IPS DF 4.7 (cell line): ENCODE measurements around the gene GBGT1.

ENCODE experiments used
- DNase-seq: peaks from one replicate; pipeline ENCODE4 v3.0.0-alpha.2; 2013; ENCODE audit warnings: low spot score; ENCODE audit errors: extremely low read depth

GBGT1 gene

DNA sequence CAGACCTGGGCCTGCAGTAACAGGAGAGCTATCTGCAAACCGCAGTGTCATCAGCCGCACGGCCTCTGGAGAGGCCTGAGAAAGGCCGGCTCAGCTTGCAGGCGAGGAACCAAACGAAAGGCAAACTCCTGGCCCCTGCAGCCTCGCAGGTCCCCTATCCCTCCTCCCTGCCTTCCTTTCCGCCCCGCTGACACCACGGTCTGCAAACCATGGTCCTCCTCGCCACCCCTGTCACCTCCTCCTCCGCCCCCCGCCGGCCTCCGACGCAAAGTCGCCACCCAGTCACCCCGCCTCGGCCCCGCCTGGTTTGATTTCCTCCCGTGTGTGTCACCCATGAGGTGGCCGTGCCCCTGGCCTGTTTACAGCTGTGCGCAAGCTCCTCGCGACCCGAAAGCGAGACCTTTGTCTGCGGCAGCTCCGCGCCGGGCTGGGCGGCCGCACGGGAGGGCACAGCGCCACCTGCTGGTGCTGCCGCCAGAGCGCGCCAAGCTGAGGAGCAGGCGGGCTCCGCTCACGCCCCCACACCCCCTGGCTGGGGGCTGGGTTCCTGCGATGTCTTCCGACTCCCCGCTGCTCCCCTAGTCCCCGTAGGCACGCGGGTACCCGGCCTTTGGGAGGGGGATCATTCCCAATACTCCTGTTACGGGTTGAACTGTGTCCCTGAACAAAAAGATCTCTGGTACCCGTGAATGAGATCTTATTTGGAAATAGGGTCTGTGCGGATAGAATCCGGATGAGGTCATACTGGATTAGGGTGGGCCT lies 19.4 kb downstream of the GBGT1 start:
- DNase-seq: no peak

DNA sequence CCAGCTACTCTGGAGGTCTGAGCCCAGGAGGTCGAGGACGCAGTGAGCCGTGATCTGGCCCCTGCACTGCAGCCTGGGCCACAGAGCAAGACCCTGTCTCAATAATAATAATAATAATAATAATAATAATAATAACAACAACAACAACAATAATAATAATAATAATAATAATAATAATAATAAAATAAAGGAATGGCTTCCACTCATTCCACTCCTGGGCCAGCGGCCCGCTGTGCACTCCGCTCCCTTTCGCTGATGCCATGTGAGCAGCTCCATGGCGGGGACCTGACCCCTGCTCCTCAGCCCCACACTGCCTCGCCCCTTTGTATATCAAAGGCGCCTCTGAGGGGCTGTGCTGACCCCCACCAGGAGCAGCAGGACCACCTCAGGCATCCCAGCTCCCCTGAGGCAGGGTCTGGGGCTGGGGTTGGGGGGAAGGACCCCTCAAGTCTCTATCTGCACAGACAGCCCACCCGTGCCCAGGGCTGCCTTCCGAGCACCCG lies 20.0 kb downstream of the GBGT1 start:
- no peak for DNase-seq

GRCh38 chr9:133142684-133143622 lies 20.8 kb downstream of the GBGT1 start:
- no peak for DNase-seq

DNA sequence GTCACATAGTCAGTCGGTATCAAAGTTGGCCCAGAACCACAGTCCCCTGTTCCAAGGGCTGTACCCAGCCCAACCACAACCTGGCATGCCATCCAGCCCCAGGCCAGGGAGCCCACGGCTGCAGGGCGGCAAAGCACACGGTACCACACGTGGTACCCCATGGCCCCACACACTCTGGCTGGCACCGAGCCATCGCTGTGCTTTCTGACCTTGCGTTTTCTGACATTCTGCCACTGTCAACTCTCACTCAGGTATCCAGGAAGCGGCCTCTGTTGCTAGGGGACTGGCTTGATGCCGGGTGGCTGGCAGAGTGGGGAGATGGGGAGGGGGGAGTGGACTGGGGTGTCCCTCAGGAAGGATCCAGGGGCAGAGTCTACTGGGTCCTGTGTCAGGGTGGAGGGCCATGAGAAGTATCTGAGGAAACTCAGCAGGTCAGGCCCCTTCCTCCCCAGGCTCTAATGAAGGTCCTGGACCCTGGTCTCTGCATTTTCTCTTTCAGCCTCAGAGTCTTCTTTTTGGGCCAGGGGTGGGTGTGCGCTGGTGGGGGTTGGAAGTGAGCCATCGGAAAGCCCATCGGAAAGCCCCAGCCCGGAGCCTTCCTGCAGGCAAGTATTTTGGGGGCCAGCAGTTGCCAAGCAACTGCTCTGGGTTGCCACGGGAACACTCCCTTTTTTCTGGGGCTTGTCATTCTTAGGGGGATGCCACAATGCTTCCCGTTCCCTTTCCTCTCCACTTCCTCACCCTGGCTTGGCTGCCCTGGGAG lies 21.7 kb downstream of the GBGT1 start:
- DNase-seq: no peak

DNA sequence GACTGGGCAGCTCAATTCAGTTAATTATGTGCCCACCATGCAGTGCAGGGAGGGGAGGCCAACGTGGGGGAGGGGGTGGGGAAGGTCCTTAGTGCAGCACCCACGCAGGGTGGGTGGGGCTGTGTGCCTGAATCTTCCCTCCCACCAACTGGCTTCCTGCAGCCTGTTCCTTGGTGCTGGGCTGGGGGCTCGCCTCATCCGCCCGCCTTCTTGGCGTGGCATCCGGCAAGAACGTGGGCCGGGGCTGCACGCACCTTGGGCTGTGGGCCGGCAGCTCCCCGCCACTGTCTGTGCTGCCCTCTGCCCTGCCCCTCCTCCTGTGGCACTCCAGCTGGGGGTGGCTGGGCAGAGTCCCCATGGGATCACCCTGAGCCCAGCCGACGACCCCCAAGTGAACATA lies 23.1 kb downstream of the GBGT1 start:
- no peak for DNase-seq

GRCh38 chr9:133140174-133140505 lies 23.6 kb downstream of the GBGT1 start:
- DNase-seq: no peak

DNA sequence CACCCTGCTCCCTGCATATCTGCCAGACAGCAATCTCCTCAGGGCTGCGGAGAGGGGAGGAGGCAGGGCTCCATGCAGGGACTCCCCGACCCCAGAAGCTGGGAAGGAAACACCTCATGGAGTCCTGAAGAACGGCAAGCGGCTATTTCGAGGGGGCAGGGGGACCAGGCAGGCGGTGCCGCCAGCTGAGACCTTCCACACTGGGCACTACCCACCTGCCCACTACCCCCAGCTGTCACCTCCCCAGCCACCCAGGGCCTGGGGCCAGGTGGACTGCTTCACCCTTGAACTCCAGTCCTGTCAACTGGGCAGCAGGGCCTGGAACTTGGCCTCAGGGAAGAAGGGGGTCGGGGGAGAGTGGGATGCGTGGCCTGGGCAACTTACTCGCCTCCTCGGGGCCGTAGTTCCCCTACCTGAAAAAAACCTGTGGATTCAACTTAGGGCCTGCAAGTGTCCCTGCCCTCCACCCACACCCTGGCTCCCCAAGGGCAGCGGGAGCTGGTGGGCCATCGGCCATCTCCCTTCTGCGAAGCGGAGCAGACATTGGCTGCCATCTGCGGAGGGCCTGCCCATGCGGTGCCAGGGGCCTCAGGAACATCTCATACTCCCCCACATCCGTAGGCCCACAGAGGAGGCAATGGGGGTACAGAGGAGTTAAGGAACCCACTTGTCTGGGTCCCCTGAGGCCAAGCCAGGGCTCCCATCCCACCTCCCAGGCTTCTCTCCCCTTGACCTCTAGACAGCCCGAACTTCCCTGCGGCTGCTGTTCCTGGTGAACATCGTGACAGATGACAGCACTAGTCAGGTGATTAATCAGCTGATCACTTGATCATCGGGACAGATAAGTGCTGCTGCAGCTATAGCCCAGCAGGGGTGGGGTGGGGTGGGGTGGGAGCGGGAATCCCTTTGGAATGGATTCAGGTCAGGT lies 24.2 kb downstream of the GBGT1 start:
- DNase-seq: no peak

DNA sequence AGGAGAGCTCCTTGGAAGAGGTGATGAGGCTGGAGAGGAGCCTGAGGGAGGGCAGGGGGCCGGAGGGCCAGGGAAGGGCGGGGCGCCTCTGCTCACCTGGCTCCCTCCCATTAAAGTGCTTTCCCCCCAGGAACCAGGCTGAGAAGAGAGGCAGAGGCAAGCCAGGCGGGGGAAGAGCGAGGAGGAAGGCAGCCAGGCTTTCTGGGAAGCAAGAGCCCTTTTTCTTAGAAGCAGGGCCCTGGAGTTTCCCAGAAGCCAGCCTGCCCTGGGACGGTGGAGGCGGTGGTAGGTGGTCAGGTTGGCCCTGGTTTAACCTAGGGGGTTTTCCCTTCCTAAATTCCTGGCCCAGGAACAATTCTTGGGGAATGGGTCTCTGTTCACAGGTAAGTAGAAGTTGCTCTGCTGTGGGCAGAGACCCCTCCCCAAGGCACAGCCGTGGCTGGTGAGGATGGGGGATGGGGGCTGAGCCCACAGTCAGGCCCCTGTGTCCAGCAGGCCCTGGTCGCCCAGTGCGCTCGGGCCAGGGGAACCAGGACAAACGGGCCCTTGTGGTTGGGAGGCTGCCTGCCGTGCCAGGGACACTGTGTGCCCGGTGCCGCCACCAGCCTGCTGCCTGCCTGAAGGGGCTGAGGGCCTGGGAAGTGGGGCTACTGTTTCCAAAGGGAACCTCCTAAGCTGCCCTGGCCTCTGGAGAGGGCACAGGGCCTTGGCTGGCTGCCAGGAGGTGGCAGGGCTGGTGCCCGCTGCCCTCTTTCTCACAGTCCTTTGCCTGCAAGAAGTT lies 26.1 kb downstream of the GBGT1 start:
- no peak for DNase-seq

GRCh38 chr9:133135146-133135745 lies 28.5 kb downstream of the GBGT1 start:
- no peak for DNase-seq

DNA sequence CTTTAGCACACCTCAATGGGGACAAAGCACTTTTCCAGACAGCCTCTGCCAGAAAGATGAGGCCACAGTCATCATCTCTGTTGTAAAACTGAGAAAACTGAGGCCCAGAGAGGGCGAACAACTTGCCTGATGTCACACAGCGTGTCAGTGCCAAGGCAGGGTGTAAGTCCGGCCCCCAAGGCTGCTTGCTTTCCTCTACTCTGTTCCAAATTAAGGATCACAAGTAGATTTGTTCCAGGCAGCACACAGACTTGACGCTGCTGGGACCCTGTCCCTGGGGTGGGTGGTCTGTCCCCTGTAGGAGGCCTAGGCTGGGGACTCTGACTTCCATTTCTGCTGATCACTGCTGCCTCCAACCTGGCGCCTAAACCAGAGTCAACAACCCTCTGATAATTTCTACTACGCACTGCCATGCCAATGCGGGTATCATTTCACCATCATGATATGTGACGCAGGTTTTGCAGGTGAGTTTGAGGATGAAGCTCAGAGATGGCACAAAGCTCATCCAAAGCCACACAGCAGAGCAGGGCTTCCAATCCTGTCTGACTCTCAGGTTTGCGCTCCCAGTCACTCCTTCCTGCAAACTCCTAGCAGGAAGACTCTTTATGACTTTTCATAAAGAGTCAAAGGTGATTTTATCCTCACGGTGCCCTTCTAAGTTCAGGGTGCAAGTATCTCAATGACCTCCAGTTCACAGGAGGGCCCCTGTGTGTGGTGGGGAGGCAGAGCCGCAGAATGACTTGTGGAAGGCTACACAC lies 29.1 kb downstream of the GBGT1 start:
- DNase-seq: no peak

GRCh38 chr9:133133681-133134387 lies 29.9 kb downstream of the GBGT1 start:
- no peak for DNase-seq

DNA sequence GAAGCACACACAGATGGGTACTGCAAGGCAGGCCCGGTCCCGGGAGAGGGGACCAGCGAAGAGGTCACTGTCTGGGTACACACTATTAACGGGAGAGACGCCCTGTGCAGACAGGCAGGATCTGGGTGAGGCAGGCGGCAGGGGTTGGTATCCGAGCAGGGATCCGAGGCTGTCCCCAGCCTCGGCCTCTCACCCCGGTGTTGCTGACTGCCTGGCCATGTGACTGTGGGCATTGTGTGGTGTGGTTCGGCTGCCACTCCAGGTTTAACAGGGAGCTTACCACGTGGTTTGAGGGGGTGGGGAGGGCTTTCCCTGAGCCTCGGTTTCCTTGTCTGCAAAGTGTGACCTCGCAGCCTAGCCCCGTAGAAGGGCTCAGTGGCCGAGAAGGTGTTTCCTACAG lies 31.5 kb downstream of the GBGT1 start:
- DNase-seq: no peak

DNA sequence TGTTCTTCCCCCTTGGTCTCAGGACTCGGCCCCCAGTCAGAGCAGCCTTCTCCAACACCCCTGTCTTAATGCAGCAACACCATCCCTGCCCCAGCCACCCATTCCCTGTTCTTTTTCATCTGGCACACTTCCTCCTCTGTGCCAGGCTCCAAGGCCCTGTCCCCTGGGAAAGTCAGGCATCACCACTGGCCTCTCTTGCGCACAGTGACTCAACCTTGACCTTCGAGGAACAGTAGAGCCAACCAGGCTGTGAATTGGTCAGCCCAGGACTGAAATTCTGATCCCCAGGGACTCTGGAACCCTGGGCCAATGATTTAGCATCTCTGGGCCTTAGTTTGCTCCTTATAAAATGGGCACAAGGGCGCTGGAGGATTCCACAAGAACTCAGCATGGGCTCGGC lies 32.2 kb downstream of the GBGT1 start:
- no peak for DNase-seq

GRCh38 chr9:133130685-133131244 lies 32.9 kb downstream of the GBGT1 start:
- DNase-seq: no peak

DNA sequence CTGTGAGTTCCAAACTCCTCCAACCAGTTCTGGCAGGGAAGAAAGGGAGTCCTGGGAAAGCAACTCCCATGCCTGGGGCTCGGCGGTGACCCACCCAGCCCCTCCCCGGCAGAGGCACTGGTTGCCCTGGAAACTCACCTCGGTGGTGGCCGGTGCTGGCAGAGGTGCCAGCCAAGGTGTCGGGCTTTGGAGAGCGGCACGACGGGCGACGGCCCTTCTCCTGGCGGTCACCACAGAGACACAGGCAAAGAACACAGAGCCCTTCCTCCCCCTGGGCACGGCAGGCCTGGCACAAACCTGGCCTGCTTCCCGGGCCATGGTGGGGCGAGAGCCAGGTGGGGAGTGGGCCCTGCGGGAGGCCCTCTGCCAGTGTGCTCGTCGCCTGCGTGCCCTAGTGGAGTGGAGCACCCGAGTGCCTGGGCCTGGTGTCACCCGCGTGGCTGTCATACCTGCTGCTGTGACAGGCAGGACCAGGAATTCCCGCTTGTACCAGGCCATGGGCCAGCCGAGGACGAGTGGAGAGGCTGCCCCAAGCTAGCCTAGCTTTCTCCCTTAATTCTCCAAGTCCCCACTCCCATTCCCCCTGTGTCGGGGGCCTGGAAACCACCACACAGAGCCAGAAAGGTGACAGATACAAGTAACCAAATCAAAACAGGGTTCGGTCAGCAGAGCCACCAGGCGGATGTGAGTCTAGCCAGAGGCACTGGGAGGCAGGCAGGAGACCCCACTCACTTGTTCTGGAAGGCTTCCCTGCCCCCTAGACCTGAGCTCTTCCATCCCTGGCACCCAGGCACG lies 34.5 kb downstream of the GBGT1 start:
- DNase-seq: no peak

- DNase-seq: no peak
Measured at GRCh38 chr9:133128152-133128551, 35.6 kb downstream of the GBGT1 start.
